Epithelial cell of esophagus (primary cell): ENCODE results near the gene CELF3.

Experiments used
- DNase-seq: peaks from one replicate; pipeline ENCODE4 v3.0.0; 2010; ENCODE audit warnings: low read depth
- H3K4me3 ChIP-seq: 2 replicates; pipeline ENCODE4 v1.5.1; 2011; ENCODE audit warnings: mild to moderate bottlenecking, low read length, control low read depth
- CTCF ChIP-seq: IDR thresholded peaks from 2 replicates; pipeline ENCODE4 v1.5.1; 2011; ENCODE audit warnings: low read depth, mild to moderate bottlenecking, low read length, control low read depth, inconsistent platforms; ENCODE audit not compliant: insufficient read depth; ENCODE audit errors: missing control alignments

The CELF3 gene

DNA sequence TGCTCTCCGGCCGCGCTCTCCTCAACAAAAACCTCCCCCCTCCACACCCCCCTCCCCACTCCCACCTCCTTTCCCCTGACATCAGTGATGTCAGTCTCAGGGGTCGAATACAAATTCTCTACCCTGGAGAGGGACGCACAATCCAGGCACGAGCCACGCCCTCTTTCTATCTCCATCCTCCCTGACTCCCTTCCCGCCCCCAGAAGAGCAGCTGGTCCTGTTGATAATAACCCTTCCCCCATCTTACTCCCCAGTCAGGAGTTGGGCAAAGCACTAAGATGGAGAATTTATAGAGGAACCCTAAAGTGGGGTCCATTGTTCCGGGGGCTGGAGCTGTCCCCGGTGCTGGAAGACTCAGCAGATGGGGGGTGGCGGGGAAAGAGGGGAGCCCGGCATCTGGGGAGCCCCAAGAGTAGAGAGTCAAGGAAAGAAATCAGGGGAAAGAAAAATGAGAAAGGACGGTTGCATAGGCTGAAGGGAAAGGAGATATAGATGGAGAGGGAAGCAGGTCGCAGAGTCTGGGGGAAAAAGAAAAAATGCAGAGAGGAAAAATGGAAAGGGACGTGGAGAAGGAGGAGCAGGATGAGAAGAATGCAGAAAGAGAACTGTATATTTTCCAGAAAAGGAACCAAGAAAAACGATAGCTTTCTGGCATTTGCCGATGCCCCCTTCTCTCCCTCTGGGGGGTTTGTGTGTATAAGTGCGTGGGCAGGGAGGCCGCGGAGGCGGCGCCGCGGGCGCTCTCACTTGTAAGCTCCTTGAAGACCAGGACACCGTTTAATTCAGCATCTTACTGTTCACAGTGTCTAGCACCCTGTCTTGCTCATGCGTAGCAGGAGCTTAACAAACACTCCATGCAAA, at the start of gene CELF3:
Gene CELF3, minus strand, starts transcription at position 33 of the 861 bp plus-strand sequence. CDS start 783 bp downstream, outside the sequence.
- no peak within 1 kb of the TSS for H3K4me3 ChIP-seq
- no peak for TF ChIP-seq CTCF
- peak; percentile 21 for DNase-seq

- peak overlapping the region; percentile 80 for H3K4me3 ChIP-seq
- DNase-seq, result no peak
- no peak for TF ChIP-seq CTCF
These were observed 47.4 kb upstream of the CELF3 start for GRCh38 chr1:151763990-151764389.

GRCh38 chr1:151762941-151763921, 46.6 kb upstream of the CELF3 start, which contains the start of gene MRPL9:
MRPL9 (minus strand) TSS chr1:151763496; CDS start chr1:151763479, 17 bp downstream.
- peak within 1 kb of the TSS; percentile 80 for H3K4me3 ChIP-seq
- peak; percentile 76 for DNase-seq
- TF ChIP-seq CTCF, result peak; percentile 1

DNA sequence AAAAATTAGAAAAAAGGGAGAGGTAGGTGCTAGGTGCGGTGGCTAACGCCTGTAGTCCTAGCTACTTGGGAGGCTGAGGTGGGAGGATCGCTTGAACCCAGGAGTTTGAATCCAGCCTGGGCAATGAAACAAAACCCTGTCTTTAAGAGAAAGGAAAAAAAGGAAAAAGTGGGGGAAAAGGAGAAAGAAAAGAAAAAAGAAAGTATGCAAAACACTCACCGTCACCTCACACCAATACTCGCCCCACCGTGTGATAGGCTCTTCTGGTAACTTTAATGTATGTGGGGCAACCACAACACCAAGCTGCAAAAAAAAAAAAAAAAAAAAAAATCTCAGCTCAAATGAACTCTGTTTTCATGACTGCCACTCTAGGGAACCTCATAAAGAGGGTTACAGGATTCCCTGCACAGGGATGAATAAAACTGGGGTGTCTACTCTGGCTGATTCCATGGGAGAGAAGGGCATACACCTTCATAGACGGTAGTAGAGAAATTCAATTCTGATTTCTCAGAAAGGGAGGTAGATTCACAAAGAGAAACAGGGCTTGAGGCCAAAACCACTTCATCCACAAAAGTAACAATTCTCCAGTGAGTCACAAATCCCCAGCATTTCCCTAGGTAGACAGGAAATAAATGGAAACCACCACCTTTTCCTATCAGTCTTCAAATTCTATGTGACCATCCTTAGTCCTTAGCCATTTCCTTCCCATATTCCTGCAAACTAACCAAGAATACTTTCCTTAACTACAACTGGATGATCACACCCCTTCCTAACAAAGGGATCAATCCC, 44.2 kb upstream of the CELF3 start:
- H3K4me3 ChIP-seq, result no peak overlapping the region
- no peak for TF ChIP-seq CTCF
- DNase-seq, result no peak

- TF ChIP-seq CTCF, result no peak
These were observed 42.6 kb upstream of the CELF3 start for GRCh38 chr1:151759241-151759640.

DNA sequence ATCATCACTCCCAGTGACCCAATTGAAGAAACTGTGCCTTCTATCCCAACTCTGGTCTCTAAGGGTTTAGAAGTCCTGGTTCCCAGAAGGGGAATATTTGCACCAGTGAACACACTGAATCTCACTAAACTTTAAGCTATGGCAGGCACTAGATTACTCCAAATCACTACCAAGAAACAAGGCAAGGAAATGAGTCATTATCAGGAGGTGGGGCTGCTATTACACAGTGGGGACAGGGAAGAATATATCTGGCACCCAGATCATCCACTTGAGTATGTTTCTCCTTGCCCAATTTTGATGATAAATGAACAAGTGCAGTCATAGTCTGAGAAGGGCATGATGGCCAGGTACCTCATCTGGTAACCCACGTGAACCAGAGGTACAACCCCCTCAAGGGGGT, 39.7 kb upstream of the CELF3 start:
- no peak for TF ChIP-seq CTCF
- no peak overlapping the region for H3K4me3 ChIP-seq
- peak; percentile 57 for DNase-seq

More at GRCh38 chr1:151759241-151759640, 42.6 kb upstream of the CELF3 start:
- H3K4me3 ChIP-seq, result no peak overlapping the region
- peak; percentile 36 for DNase-seq
